GM19452 (cell line): Measurements from ENCODE around the gene KIRREL3.

ENCODE experiments used
- ATAC-seq: cut with Tn5 transposase; IDR thresholded peaks from one replicate; pipeline ENCODE4 v1.9.1; 2021; ENCODE audit not compliant: unreplicated experiment

The KIRREL3 gene

DNA sequence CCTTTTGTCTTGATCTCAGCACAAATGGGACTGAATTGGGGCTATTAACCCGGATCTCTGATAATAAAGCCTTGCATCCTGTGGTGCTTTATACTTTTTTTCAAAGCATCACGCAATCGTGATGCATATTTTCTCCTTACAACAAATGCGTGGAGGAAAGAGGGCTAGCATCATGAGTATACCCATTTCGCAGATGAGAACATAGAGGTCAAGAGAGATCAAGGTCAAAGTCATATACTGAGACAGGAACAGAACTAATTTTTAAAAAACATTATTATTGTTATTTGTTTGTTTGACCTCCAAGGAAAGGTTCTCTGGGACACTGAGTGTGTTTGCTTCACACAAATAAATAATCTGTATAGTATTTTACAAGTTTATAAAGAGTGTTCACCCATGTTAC lies 453.9 kb downstream of the KIRREL3 start:
- ATAC-seq = no peak

DNA sequence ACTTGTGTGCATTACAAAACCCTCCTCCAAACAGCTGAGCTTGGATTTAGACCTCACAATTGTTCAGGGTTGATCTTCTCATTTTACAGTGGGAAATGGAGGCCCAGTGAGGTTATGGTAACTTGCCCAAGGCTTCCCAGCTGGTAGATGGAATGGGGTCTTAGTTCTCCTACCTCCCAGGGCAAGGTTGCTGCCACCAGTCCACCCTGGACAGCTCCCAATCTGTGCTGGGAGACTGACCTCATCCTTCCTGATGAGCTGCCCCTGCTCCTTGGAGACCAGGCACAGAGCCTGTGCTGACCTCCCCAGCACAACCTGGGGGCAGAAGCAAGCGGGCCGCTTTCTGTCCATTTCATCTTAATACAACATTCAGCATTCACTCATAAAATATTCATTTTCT lies 454.4 kb downstream of the KIRREL3 start:
- ATAC-seq = no peak

DNA sequence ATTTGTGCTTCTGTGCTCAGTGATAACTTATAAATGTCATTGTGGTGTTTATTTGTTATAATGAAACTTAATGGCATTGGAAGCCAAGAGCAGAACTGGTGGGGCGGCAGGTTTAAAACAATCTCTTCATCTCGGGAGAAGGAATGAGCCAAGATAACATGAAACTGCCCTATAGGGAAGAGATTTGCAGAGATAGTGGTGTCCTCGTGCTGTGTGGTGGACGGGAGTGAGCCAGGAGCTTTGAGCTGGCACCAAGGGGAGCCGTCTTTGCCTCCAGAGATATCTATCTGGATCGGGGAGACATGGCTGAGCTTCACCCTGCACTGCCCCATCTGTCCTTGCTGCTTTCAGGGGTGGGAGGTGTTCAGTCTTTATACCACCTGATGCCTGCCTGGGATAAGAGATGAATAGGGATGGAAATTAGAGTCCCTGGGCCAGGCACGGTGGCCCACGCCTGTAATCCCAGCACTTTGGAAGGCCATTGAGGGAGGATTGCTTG lies 455.5 kb downstream of the KIRREL3 start:
- no peak for ATAC-seq

DNA sequence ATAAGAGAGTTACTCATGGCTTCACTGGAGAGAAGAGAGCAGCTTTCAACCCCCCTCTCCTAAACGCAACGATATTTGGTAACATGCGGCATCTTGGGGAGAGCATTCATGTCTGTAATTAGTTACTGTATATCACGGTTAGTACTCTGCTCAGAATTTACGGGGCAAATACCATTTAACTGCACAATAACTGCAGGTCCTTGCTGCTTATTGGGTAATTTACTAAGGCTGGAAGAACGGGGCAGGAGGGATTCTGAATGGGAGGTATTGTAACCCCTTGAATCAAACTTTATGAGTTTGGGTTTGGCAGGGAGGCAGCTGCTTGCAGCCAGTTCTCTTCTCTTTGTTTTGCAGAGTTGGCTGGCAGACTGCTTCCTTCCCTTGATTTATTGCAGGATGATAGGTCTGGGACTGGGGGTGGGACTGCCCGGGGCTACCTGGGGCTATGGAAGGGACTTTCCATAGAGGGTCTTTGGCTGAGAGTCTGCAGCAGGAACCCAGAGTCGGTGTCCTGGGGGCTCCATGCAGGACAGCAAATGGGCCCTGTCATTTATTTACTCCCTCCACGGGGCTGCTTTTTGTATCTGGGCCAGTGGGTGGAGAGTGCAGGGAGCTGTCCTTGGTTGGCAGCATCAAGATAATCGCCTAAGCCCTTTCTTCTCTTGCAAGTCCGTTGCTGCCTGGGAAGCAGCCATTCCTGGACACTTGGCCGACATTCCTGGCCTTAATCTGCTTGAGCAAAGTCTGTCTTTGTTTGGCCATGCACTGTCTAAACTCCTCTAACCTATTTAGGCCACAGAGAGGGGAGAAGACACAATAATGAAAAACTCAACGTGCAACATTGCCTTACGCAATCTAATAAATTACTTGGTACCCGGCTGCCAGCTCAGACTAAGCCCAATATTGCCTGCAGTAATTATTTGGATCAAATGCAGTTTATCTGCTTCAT lies 456.2 kb downstream of the KIRREL3 start:
- ATAC-seq = no peak

DNA sequence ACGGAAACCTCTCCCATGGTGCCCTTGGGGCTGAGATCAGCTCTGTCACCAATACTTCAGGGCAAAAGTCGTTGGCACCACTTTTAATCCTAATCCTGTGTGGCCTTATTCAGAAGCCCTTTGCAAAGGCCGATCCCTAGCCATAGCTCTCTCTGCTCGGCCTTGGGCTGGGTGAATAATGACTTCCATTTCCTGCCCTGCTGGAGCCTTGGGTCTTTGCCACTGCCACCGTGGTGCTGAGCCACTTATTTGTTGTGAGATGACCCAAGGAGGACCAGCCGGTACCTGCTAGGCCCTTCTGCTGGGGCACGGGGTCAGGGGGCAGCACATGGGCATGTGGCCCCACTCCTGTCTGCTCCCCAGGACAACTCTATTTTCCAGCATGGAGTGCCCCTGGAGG lies 456.9 kb downstream of the KIRREL3 start:
- ATAC-seq = no peak

DNA sequence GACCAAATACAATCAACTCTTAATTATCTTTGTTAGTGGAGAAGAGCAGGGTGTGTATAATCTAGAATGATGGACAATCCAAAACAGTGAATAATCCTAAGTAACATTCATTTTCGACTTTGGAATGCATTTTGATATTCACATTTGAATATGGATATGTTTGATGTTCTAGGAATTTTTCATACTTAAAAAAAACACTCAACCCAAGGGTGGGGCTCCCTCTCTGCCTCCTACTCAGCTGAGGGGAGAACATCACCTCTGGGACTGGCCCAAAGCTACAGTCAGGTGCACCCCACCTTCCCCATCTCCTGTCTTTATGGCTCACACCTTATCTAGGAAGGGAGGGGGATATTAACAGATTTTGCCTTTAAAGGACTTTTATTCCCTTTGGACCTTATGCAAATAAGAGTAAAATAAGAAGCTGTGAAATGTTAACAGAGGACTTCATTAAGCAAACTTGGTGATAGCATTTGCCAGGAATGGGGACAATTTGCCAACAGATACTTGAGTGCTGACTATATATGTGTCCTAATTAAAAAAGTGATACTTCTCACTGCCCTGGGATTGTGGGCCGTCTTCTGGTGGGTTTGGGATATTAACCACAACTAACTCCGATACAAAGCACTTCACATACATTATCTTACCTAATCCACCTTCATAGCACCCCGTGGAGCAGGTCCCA lies 458.1 kb downstream of the KIRREL3 start:
- no peak for ATAC-seq

DNA sequence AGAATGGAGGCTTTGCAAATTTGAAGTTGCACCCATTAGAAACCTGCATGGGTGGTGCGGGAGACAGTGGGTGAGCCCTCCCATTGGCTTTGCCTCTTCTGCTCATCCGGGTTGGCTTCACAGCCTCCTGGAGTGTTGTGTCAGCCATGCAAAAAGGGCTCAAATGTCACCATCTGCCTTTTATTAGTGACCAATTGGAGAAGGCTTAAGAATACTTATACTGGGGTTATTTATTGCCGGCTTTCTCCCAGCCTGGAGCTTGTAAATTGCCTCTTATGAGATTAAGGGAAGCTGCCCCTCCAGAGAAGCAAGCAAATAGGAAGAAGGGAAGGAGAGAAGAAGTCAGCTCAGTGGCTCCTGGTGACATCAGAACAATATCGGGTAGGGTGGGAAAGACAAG lies 462.5 kb downstream of the KIRREL3 start:
- no peak for ATAC-seq

DNA sequence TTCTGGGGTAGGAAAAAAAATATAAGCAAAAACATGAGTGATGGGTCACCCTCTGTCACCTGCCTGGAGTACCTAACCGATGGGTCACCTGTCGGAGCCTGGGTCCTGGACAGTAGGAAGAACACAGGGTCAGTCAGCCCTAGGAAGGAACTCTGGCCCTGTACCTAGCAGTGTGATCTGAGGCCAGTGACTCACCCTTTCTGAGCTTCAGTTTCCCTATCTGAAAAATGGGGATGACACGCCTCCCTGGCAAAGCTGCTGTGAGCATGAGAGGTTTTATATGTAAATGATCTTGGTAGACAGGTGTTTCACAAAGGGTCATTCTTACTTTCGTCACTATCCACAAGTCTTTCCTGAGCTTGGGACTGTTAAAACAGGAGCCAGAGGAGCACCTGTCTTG lies 463.1 kb downstream of the KIRREL3 start:
- no peak for ATAC-seq

DNA sequence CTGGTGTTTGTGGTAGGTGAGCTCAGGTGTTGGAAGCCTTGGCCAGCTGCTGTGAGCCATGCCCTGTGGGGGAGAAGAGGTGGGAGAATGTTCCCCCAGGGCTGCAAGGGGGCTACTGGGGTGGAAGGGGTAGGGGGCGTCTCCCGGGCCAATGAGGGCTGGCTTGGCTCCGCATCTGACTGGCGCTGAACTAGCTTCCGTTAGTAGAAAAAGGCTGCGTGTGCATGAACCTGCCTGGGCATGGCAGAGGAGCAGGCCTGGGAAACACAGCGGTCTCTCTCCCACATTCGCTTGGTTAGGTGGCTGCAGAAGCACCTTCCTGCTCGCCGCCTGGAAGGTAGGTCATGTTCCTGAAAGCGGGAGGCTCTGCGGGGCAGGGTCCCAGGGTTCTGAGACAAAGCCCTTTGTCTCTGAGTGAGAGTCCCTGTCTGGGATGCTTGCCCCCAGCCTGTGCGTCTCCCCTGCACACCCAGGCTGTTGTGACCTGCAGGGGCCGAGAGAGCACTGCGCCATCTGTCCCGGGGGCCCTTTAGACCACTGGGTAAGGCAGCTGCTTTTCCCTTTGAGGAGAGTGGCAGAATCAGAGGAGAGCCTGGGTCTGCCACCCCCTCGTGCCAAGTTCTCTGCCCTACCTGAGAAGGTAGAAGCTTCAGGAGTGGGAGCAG lies 466.3 kb downstream of the KIRREL3 start:
- no peak for ATAC-seq

DNA sequence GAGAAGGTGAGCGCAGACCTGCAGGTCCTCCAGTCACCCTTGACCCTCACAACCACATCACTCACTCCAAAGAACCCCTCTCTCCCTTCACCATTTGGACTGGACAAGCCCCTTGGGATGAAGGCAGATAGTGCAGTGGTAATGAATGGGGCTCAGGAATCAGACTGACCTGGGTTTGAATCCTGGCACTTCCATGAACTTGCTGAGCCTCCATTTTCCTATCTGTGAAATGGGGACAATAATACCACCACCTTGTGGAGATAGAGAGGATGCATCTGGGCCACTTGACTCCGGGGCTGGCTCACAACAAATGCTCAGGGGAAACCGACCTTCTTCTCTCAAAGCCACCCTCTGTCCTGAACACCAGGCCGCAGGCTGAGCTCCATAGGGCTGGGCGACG lies 467.0 kb downstream of the KIRREL3 start:
- no peak for ATAC-seq

DNA sequence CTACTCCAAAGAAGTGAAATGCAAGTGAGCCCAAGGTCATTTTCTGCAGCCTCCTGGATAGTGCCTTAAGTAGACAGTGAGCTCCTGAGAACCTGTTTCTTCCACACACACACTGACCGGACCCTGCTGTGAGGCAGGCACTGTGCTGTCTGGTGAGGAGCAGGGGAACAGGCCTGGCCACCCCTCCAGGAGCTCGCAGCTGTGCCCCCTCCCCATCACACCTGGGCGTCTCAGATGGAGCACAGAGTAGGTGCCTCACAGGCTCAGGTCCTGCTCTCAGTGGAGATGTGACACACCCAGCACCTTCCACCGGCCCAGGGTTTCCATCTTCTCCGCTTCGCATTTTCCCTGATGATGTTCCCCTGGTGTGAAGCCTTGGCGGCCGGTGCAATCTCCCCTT lies 470.2 kb downstream of the KIRREL3 start:
- no peak for ATAC-seq

DNA sequence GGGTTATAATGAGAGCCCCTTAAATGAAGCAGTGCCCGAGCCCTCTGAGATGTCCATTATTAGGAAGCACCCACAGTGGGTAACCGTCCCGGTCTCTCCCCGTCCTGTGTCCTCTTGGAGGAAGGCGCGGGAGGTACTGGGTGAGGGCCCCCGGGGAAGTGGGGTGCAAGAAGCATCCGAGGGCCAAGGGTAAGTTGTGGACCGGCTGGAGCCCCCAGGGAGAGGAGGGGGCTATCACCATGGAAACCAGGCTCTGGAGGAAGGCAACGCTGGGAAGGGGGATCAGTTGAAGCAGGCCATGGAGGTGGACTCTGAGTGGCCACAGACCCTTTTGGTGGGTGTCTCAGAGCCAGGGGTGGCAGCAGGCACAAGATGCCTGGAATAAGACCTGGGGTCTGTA lies 471.5 kb downstream of the KIRREL3 start:
- ATAC-seq = no peak

DNA sequence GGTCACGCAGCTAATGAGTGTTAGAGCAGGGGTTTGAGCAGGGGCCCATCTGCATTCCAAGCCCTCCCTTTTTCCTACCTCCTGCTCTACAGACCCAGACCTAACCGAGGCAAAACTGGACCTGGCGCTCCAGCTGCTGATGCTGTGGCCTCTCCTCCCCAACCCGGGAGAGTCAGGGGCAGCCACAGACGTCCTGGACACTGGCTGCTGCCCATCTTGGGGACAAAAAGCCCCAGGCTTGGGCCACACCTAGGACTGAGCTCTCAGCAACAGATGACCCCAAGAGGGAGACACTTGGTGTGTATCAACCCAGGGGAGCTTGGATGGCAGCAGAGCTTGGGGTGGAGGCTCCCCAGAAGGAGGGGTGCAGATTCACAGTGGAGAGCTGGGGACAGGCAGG lies 472.5 kb downstream of the KIRREL3 start:
- ATAC-seq = no peak

DNA sequence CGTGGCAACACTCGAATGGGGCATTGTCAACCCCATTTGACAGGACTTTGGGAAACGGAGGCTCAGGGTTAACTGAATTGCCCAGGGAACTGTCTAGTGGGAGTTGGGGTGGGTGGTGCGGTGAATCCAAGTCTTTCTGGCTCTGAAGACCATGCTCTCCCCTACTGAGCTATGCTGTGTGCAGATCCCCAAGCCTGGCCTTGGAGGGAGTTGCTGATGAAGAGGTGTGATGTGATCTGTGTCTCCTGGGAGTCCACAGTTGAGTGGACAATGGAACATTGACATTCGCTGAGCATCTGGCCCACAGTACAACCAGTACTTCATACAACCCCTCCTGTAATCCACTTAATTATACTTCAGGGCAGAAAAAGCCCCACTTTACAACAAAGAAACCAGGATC lies 472.9 kb downstream of the KIRREL3 start:
- no peak for ATAC-seq

DNA sequence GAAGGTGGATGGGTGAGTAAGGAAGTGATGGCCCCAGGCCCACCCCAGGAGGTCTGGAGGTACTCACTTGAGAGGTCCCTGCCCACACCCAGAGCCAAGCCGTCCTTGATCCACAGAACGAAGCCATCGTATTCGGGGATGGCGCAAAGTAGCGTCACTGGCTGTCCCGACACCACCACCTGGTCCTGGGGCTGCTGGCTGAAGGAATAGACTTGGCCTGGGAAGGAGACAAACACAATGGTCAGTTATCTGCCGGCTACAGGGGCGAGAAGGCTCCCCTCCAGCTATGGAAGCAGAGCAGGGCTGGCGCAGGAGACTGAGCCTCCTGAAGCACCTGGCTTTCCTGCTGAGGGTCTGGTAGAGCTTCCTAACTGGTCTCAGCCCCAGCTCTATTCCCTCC lies 474.1 kb downstream of the KIRREL3 start:
- ATAC-seq = no peak

DNA sequence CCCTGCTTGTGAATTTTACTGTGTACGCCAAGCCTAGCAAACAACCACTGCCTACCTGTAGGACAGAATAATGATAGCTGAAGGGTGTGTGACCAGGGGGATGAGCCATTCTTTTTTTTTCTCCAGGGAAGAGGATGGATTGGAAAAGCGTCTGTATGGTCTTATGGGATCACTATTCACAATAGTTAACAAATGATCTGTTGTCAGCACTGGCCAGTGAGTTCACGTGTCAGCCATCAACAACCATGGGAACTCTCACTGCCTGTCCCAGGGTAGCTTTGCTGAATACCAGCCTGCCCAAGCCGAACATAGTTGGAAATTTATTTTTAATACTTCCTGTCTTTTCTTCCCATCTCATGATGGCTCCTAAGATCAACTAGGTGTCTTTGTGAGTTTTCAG lies 474.9 kb downstream of the KIRREL3 start:
- ATAC-seq = no peak

DNA sequence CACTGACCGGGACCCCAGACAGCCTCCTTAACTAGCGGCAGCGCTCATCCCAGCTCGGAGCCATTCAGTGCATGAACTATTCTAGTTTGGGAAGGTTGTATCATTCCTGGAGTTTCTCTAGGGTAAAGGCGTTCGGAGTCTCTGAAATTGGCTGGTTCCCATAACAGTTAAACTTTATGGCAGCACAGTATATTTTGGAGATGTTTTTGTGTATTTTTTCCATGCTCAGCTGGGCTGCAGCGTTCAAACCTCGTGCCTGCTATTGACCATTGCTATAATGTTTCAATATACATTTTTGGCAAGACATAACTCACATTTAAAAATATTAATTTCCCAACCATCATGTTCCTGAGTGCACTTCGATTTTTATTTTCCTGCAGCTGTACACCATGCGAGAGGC lies 475.4 kb downstream of the KIRREL3 start:
- no peak for ATAC-seq

DNA sequence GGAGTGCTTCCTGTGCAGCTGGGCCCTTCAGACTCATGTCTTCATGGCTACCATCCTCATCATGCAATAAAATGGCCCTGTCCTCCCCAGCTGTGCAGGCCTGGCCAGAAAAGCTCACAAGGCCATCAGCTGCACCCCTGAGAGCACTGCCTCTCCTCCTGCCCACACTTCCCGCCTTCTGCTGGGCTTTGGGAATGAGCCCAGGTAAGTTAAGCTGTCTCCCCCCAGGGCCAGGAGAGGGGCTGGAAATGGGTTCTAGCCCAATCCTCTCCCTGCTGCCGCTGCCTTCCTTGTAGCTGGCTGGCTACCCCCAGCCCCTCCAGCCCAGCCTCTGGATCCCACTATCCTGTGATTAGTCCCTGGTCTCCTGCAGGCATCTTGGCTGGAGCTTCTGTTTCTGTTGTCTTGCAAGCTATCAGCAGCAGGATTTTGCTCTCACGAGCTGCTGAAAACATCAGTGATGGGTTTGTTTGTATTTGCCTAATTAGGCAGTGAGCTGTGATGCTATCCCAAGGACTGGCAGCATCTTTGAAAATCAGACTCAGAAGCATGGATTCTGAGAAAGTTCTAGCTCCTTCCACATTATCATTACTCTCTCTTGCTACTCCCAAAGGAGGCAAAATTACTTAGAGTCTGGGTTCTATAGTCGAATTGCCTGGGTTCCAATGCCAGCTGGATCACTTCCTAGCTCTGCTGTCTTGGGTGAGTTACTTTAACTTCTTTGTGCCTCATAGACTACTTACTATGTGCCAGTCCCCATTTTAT lies 476.9 kb downstream of the KIRREL3 start:
- ATAC-seq = no peak

DNA sequence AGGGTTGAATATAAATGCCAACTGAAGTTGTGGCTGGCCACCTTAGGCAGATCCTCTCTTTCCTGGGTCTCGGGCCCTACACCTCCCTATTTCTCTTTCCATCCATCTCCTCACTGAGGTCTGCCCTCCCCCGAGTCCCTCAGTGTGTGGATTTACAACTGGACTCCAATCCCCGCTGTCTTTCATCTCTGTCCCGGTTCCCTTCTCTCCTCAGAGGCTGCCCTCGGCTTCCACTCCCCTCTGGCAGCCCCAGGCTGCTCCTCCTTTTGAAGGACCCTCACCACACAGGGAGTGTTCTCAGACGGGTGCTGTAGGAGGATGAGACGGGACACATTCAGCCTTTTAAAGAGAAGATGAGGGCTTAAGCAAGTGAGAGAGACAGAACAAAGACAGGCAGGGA lies 478.0 kb downstream of the KIRREL3 start:
- ATAC-seq = no peak

DNA sequence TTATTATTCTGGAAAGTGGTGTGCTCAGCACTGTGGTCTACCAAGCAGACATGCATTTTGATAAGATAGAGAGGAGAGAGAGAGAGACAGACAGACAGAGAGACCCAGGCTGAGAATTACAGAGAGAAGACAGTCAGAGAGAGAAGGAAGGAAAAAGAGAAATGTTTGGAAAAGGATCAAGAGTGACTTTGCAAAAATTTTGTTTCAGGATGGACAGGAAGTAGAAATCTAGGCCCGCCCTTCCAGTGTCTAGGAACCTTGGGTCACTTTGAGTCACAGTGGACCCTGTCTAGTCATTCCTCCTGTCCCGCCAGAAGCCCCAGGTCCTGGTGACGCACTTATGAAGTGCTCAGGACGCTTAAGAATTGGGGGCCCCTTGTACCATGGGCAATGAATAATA lies 478.4 kb downstream of the KIRREL3 start:
- ATAC-seq = no peak

DNA sequence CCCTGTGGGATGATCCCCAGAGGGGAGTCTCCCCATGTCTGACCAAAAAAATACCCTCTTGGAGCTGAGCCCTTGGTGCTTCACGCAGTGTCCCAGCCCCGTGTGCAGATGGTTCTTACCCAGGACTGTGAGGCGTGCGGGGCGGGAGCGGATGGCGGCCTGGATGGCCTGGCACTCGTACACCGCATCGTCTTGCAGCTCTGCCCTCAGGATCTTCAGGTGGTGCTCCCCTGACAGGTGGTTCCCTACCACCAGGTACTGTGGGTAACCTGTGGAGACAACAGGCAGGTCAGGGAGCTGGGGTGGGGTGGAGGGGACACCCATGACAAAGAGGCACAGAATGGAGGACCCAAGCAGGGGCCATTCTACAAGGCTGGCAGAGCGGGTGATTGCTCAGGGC lies 479.4 kb downstream of the KIRREL3 start:
- ATAC-seq = no peak
